ENCODE results near the gene NHSL2.

Gene NHSL2

DNA sequence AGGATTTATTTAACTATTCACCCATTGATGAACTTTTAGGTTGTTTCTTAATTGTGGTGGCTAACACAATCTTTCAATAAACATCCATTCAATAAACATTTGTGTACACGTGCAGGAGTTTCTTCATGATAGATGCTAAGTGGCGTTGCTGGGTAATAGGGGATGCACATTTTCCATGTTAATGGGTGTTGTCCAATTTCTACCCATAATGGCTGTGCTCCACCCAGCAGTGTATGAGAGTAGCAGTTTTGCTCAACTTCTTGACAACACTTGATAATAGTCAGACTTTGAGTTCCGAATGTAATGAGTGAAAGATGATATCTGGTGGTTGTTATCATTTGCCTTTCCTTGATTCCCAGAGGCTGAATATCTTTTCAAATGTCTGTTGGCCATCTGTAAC lies 104.7 kb downstream of the NHSL2 start:
- H3K4me3 ChIP-seq (replicated peaks; ENCODE audit: low read depth, low read length), result no peak overlapping the region
- TF ChIP-seq, protein P1, sequence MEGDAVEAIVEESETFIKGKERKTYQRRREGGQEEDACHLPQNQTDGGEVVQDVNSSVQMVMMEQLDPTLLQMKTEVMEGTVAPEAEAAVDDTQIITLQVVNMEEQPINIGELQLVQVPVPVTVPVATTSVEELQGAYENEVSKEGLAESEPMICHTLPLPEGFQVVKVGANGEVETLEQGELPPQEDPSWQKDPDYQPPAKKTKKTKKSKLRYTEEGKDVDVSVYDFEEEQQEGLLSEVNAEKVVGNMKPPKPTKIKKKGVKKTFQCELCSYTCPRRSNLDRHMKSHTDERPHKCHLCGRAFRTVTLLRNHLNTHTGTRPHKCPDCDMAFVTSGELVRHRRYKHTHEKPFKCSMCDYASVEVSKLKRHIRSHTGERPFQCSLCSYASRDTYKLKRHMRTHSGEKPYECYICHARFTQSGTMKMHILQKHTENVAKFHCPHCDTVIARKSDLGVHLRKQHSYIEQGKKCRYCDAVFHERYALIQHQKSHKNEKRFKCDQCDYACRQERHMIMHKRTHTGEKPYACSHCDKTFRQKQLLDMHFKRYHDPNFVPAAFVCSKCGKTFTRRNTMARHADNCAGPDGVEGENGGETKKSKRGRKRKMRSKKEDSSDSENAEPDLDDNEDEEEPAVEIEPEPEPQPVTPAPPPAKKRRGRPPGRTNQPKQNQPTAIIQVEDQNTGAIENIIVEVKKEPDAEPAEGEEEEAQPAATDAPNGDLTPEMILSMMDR (IDR thresholded peaks at IDR 0.05; ENCODE audit: low read length, missing control alignments), result no peak
- no peak for DNase-seq (ENCODE audit: low read depth)

DNA sequence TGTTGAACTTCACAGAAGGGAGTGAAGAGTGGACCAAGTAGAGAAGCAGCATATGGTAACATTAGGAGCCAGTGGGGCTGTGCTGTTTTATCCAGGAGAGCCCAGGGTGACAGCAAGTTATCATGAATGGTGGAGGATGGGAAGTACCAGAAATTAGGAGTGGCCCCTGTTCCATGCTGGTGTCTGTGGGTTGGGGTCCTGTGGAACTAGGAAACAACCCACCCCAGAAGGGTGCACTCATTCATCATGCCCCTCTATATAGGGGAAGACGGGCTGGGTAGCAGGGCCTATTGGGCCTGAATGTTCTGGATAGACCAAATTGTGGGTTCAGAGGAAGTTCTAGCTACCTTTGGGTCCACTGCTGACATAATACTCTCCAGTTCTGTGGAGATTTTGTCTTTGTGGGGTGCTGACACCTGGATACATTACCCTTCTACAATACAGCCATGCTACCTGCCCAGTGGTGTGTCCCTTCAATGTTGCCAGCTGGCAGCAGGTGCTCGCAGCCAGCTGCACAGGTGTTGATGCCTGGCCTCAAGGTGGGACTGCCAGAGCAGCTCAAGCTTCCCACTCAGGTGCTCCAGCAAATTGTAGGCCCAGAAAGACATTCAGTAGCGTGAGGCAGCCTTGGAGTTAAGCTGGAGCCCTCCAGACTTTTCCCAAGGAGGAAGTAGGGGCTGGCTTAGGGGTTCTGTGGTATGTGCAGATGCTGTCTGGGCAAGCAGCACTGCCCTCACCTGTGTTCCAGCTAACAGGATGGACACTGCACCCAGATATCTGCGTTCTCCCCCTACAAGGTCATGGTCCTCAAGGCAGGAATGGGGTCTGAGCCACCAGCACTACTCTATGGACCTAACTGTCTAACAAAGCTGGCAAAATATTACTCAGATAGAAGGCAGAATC lies 106.5 kb downstream of the NHSL2 start:
- TF ChIP-seq, protein P1 (IDR thresholded peaks at IDR 0.05; ENCODE audit: low read length, missing control alignments), result no peak
- H3K4me3 ChIP-seq (replicated peaks; ENCODE audit: low read depth, low read length), result no peak overlapping the region
- DNase-seq (ENCODE audit: low read depth), result no peak

DNA sequence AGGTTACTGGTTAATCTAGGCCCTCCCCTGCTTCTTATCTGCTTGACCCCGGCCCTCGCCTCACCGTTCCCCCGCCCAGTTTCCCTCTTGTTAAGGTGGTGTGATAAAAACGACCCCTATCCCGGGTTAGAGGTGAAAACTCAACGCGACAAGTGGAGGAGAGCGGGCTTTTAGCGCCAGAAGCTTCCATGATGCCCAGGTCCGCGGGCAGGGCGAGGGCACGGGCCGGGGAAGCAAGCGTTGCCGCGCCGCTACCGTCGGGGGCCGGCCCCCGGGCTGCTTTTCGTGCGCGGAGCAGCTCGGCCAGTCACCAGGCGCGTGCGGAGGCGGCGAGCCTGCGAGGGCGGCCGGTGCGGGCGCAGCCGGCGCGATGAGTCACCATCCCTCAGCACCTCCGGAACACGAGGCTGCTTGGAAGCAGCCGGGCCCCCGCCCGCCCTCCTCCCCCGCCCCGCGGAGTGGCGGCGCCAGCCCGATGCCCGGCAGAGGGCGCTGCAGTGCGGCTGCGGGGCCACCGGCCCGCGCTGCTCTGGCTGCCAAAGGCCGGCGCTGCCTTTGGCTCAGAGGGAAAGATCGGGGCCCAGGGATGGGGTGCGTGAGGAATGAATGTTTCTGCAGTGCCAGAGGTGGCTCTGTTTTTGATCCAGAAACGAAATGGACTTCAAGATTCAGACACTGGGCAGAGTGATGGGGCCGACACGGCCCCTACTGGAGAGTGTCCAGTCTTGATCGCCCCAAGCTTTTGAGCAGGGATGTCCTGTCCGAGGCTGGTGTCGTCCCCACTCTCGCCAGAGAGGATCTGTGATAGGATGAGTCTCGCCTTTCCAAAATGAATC lies 107.8 kb downstream of the NHSL2 start:
- TF ChIP-seq, protein P1 (IDR thresholded peaks at IDR 0.05; ENCODE audit: low read length, missing control alignments), result no peak
- DNase-seq (ENCODE audit: low read depth), result peak; percentile 91
- H3K4me3 ChIP-seq (replicated peaks; ENCODE audit: low read depth, low read length), result no peak overlapping the region

DNA sequence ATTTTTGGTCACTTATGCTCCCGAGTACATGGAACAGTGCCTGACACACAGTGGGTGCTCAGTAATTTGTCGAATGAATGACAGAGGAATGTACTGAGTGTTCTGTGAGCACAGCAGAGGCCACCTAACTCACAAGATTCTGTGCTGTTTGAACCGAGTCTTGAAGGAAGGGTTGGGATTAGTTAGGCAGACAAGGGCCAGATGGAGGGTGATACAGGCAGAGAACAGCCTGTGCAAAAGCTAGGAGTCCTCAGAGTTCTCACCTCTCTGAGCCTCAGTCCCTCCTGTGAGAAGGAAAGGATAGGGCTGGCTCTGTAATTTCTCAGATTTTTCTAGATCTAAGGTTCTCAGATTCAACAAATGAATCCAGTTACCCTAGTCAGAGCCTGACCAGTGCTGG lies 108.8 kb downstream of the NHSL2 start:
- no peak for DNase-seq (ENCODE audit: low read depth)
- H3K4me3 ChIP-seq (replicated peaks; ENCODE audit: low read depth, low read length), result no peak overlapping the region
- TF ChIP-seq, protein P1 (IDR thresholded peaks at IDR 0.05; ENCODE audit: low read length, missing control alignments), result no peak

DNA sequence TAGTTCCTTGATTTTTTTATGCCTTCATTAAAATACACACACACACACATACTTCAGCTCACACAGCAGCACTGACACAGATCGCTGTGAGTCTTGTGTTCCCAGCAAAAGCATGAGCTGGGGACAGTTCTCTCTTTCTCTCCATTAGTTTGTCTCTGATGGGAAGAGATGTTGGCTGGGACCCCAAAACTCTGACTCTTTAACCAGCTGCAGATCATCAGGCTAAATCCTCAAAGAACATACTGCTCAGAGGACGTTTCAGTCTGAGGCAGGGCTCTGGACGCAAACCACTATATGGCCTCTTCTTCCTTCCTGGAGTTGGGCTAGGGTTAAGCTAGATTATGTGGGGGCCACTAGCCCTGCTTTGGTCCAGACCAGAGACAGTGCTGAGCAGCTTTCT lies 109.6 kb downstream of the NHSL2 start:
- no peak overlapping the region for H3K4me3 ChIP-seq (replicated peaks; ENCODE audit: low read depth, low read length)
- TF ChIP-seq, protein P1 (IDR thresholded peaks at IDR 0.05; ENCODE audit: low read length, missing control alignments), result no peak
- DNase-seq (ENCODE audit: low read depth), result no peak

DNA sequence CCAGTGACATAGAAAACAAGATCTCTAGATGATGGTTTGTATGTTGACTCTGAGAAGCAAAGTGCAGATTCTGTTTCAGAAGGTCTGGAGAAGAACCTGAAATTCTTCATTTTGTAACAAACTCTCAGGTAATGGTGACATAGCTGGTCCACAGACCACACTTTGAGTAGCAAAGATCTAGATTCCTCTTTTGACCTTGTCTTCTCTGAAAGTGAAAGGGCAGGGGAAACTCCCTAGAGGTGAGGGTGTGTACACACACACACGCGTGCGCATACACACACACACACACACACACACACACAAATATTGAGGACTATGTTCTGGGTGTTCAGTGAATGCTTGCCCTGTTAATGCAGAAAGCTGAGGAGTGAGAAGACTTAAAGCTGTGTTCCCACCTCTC lies 110.1 kb downstream of the NHSL2 start:
- TF ChIP-seq, protein P1 (IDR thresholded peaks at IDR 0.05; ENCODE audit: low read length, missing control alignments), result no peak
- no peak overlapping the region for H3K4me3 ChIP-seq (replicated peaks; ENCODE audit: low read depth, low read length)
- no peak for DNase-seq (ENCODE audit: low read depth)

Data from fibroblast of pulmonary artery (primary cell).